HCT116 (cell line): ENCODE results near the gene VSIG2.

ENCODE experiments used
- POLR2AphosphoS5 ChIP-seq: IDR thresholded peaks from 2 replicates; pipeline ENCODE4 v1.6.1; 2011; ENCODE audit warnings: mild to moderate bottlenecking, low read depth, low read length, moderate library complexity
- TF ChIP-seq, protein P1 (sequence below): IDR thresholded peaks from 2 replicates; pipeline ENCODE4 v1.6.1; 2012; ENCODE audit warnings: low read depth

DNA sequence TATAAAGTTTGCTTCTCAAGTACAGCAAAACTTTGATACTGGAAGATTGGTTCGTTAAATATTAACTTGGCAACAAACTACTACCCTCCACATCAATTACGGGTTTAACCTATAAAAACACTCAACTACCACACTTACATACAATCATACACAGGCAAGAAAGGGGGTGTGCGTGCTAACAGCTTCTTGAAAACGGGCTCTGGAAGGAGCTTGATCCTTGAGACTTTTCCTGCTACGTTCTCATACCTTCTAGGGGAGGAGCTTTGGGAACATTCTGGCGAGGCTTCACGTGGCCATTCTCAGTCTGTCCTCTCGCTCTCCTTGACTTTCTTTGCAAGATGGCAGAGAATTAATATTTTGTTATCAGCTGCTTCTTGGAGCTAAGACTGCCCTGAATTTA, 16.9 kb upstream of the VSIG2 start:
- no peak for TF ChIP-seq POLR2AphosphoS5
- TF ChIP-seq, protein P1, sequence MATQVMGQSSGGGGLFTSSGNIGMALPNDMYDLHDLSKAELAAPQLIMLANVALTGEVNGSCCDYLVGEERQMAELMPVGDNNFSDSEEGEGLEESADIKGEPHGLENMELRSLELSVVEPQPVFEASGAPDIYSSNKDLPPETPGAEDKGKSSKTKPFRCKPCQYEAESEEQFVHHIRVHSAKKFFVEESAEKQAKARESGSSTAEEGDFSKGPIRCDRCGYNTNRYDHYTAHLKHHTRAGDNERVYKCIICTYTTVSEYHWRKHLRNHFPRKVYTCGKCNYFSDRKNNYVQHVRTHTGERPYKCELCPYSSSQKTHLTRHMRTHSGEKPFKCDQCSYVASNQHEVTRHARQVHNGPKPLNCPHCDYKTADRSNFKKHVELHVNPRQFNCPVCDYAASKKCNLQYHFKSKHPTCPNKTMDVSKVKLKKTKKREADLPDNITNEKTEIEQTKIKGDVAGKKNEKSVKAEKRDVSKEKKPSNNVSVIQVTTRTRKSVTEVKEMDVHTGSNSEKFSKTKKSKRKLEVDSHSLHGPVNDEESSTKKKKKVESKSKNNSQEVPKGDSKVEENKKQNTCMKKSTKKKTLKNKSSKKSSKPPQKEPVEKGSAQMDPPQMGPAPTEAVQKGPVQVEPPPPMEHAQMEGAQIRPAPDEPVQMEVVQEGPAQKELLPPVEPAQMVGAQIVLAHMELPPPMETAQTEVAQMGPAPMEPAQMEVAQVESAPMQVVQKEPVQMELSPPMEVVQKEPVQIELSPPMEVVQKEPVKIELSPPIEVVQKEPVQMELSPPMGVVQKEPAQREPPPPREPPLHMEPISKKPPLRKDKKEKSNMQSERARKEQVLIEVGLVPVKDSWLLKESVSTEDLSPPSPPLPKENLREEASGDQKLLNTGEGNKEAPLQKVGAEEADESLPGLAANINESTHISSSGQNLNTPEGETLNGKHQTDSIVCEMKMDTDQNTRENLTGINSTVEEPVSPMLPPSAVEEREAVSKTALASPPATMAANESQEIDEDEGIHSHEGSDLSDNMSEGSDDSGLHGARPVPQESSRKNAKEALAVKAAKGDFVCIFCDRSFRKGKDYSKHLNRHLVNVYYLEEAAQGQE = no peak
